GM20431 (cell line): Measurements from ENCODE around the gene NDUFA9.

Experiments
- in situ Hi-C: fragments of 300-500 bp; cut with MseI, MboI; formaldehyde crosslinking; loops from one replicate; pipeline ENCODE4 v1.15.0; 2020; ENCODE audit warnings: low sequenced_read_pairs; ENCODE audit not compliant: unreplicated experiment

The NDUFA9 gene

GRCh38 chr12:4648501-4649357 lies at the start of gene NDUFA9, which contains the start of gene AKAP3:
NDUFA9 (plus strand) TSS chr12:4649114; CDS start chr12:4649127, 13 bp downstream.
AKAP3 (minus strand) TSS chr12:4649051; CDS start chr12:4638196, 10,855 bp downstream.
- in situ Hi-C loops, result no loop called here

GRCh38 chr12:4603421-4603820 lies 45.5 kb upstream of the NDUFA9 start:
- in situ Hi-C loops, result no loop called here

DNA sequence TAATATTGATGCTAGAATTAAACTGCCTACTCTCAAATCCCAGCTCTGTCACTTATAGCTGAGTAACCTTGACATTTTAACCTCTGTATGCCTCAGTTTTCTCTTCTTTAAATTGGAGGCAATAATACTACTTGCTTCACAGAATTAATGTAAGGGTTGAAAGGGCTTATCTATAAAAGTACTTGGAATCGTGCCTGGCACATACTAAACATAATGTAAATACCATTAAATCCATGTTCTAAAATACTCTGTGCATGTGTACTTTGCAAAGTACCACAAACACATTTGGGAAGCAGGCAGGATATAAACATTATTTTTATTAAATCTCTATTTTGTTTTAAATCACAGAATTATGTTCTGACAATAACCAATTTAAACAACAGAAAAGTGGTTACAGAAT lies 45.0 kb upstream of the NDUFA9 start:
- in situ Hi-C loops, result no loop called here

DNA sequence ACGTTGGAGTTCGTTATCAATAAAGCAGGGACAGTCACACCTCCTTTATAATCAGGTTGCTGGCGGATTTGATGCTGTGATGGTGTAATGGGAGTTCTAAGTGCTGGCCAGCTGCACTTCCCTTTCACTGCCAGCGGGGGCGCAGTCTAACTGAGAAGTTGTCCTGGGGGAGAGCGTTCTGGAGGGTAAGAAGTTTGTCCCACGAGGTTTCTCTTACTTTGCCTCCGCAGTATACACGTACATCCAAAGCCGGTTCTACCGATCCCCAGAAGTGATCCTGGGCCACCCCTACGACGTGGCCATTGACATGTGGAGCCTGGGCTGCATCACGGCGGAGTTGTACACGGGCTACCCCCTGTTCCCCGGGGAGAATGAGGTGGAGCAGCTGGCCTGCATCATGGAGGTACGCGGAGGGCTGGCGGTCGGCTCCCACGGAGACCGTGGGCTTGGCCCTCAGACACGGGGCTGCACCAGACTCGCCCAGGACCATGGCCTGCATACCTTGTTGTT lies 44.2 kb upstream of the NDUFA9 start:
- in situ Hi-C loops, result no loop called here

DNA sequence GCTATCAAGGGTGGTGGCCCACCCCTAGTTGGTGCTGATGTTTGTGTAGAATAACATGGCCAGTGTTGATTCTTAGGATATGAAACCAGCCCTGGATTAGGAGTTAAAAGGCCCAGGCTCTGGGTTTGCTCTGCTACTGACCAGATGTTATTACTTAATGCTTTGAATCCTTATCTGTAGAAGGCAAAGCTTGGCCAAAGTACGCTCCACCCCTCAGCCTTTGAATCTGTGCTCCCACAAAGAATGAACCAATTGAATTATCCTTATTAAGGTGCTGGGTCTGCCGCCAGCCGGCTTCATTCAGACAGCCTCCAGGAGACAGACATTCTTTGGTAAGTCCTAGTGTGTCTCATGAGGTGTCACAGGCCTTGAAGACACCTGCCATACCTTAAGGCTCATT lies 41.9 kb upstream of the NDUFA9 start:
- in situ Hi-C loops, result no loop called here

DNA sequence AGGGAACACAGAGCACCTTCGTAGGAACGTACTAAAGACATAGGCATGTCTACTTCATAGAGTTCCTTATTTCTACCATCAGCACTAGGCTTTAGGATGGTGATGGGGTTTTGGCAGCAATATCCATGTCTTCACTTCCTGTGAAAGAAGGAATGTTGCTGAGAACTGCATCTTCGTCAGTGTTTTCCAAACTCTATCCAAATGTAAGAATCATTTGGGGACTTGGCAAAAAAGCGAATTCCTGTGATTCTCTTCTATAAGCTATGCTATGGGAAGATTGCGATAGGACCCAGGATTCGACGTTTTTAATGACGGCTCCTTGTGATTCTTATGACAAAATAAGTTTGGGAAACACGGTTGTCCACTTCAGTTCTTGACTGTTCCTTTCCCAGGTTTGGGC lies 39.8 kb upstream of the NDUFA9 start:
- in situ Hi-C loops, result no loop called here

DNA sequence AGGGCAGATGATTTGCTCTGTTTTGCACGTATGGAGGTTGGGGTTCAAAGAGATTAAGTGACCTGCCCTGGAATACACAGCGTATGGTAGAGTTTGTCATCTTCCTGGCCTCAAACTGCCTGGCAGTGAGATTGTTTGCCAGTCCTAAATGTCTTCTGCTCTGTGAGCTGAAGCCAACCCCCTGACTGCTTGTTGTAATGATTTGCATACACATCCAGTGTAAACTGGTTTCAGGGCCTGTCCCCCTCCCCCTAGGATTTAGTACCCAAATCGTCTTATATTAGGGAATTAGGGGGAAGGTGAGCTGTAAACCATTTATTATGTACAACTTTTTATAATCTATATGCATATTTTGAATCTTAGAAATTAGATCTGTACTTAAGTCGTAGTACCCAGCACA lies 38.4 kb upstream of the NDUFA9 start:
- in situ Hi-C loops, result no loop called here

- in situ Hi-C loops, result no loop called here
These were observed 33.2 kb upstream of the NDUFA9 start for GRCh38 chr12:4615667-4616066.

DNA sequence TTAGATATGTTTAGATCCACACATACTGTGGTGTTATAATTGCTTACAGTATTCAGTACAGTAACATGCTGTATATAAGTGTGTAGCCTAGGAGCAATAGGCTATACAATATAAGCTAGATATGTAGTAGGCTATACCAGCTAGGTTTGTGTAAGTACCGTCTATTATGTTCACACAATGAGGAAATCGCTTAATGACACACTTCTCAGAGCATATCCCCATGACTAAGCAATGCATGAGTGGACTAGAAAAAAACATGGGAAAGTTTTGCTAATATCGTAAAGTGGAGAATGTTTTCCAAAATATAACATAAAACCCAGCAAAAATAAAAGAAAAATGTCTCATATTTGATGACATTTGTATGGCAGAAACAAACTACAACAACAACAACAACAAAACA lies 27.4 kb upstream of the NDUFA9 start:
- in situ Hi-C loops, result no loop called here

GRCh38 chr12:4626543-4626942 lies 22.4 kb upstream of the NDUFA9 start:
- in situ Hi-C loops, result no loop called here

DNA sequence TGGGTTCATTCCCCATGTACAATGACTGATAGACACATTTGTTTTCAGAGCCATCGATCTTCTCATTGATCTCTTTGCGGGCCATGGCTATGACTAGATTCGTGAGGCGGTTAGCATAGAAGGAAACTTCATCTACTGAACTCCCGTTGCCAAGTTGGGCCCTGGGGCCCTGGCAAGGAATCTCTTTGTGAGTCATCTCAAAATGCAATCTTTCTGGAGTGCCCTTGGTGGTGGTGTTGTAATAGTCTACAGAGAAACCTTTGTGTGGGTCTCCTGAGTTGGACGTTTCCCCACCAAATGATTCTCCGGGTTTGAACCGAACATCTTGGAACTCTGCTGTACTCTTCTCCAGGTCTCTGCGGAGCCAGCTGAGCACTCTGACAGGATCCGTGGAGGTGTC lies 20.5 kb upstream of the NDUFA9 start:
- in situ Hi-C loops, result no loop called here

DNA sequence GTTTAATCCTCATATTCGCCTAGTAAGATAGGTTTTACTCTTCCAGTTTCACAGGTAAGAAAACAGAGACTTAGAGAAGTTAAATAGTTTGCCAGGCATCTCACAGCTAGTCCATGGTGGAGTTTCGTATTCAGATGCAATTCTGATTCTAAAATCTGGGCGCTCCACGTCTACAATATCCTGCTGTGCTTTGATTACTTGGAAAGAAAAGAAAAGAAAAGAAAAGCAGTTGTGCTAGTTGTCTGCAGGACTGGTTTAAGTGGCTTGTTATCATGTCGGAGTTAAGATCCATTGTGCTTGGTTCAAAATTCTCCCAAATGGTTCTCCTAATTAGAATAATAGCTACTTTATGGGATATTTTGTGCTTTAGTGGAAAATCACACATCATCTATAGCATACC lies 18.7 kb upstream of the NDUFA9 start:
- in situ Hi-C loops, result no loop called here

DNA sequence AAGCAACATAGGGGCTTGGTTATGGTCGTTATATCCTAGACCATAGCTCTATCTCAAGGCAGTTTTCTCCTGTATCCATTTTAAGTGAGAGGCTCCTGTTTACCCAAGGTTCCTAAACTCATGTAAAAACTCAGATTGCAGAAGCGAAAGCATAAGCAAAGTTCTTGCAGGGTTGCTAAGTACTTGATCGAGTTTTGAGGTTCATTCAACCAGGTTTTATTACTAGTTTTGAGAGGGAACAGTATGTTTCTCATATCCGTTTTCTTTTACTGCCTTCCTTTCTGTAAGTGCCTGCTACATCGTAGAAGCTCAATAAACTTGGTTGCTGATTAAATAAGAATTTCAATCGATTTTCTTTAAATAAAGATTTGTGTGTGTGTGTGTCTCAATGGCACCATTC lies 5.2 kb upstream of the NDUFA9 start:
- in situ Hi-C loops, result no loop called here

- in situ Hi-C loops, result no loop called here
These were observed 3.9 kb upstream of the NDUFA9 start for GRCh38 chr12:4645023-4645422.

GRCh38 chr12:4648104-4648500 lies 812 bp upstream of the NDUFA9 start:
- in situ Hi-C loops, result no loop called here

DNA sequence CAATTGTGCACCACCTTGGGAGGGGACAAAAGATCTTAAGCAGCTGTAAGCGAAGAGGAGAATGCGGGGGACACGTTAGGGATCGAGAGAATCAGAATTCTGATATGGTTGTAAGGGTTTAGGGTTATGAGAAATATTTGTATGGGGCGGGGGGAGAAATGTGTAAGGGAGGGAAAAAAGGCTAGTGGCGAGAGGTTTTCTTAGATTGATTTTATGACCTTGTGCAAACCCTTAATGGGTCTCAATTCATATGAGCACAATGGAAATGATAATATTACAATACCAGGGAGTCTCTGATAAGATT lies 396 bp downstream of the NDUFA9 start:
- in situ Hi-C loops, result no loop called here

DNA sequence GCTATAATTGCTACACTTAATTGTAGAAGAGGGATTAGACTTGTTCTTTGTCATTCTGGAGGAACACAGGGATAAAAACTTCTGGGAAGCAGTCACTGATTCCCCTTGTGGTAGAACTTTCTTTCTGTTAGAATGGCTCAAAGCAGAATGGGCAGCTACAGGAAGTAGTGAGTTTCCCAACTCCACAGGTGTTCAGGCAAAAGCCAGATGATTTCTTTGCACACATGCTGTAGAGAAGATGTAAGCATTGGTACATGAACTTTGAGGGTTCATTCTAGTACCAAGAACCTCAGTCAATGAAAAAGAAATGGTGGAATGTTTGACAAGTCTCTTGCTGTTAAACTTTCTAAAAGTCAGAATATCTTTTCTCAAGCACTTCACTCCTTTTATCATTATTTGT lies 4.3 kb downstream of the NDUFA9 start:
- in situ Hi-C loops, result no loop called here

GRCh38 chr12:4653691-4654090 lies 4.8 kb downstream of the NDUFA9 start:
- in situ Hi-C loops, result no loop called here

- in situ Hi-C loops, result no loop called here
These were observed 15.1 kb downstream of the NDUFA9 start for GRCh38 chr12:4663971-4664505.

GRCh38 chr12:4665236-4665635 lies 16.3 kb downstream of the NDUFA9 start:
- in situ Hi-C loops, result no loop called here

GRCh38 chr12:4679711-4680110 lies 30.8 kb downstream of the NDUFA9 start:
- in situ Hi-C loops, result no loop called here

- in situ Hi-C loops, result no loop called here
These were observed 32.8 kb downstream of the NDUFA9 start for GRCh38 chr12:4681732-4682131.
